Karpas-422 (cell line): ENCODE measurements around the gene NPDC1. TPM values are rescaled to one million over a fixed set of nuclear protein-coding genes. Genes with fewer than 3 reads are reported as not detected.

Experiments used
- DNase-seq: peaks from one replicate; pipeline ENCODE4 v3.0.0-alpha.2; 2015
- H2AFZ ChIP-seq: fragments of 200-600 bp; sonication (generic); 2 replicates; pipeline ENCODE4 v1.6.1; 2014; ENCODE audit warnings: antibody characterized with exemption, low read length, mixed read lengths
- H3K27ac ChIP-seq: fragments of 200-600 bp; sonication (generic); 2 replicates; pipeline ENCODE4 v1.5.1; 2014; ENCODE audit warnings: mild to moderate bottlenecking, low read length, moderate library complexity
- H3K27me3 ChIP-seq: fragments of 200-600 bp; sonication (generic); 2 replicates; pipeline ENCODE4 v1.6.1; 2014; ENCODE audit warnings: low read length, mixed read lengths
- H3K36me3 ChIP-seq: fragments of 200-600 bp; sonication (generic); 2 replicates; pipeline ENCODE4 v1.6.1; 2014; ENCODE audit warnings: low read length, mixed read lengths; ENCODE audit not compliant: insufficient read depth
- H3K4me1 ChIP-seq: fragments of 200-600 bp; sonication (generic); 2 replicates; pipeline ENCODE4 v1.6.1; 2014; ENCODE audit warnings: mild to moderate bottlenecking, low read length, mixed read lengths
- H3K4me2 ChIP-seq: fragments of 200-600 bp; sonication (generic); 2 replicates; pipeline ENCODE4 v1.6.1; 2014; ENCODE audit warnings: low read length, low read depth, mild to moderate bottlenecking; ENCODE audit not compliant: poor library complexity, severe bottlenecking
- H3K4me3 ChIP-seq: fragments of 200-600 bp; sonication (generic); 2 replicates; pipeline ENCODE4 v1.5.1; 2014; ENCODE audit warnings: mild to moderate bottlenecking, antibody characterized with exemption, low read length, mixed read lengths
- H3K79me2 ChIP-seq: fragments of 200-600 bp; sonication (generic); 2 replicates; pipeline ENCODE4 v1.6.1; 2014; ENCODE audit warnings: mild to moderate bottlenecking, low read length, mixed read lengths
- H3K9ac ChIP-seq: fragments of 200-600 bp; sonication (generic); 2 replicates; pipeline ENCODE4 v1.6.0; 2014; ENCODE audit warnings: low read length
- H3K9me2 ChIP-seq: fragments of 200-600 bp; sonication (generic), shearing (Covaris generic); replicated peaks from 2 replicates; pipeline ENCODE4 v1.6.0; 2014; ENCODE audit warnings: mild to moderate bottlenecking, low read length, moderate library complexity; ENCODE audit not compliant: insufficient read depth
- H3K9me3 ChIP-seq: fragments of 300-700, 200-600 bp; sonication (generic); 2 replicates; pipeline ENCODE4 v1.6.1; 2014; ENCODE audit warnings: low read length, mixed read lengths
- H4K20me1 ChIP-seq: fragments of 200-600 bp; sonication (generic); 2 replicates; pipeline ENCODE4 v1.6.1; 2014; ENCODE audit warnings: mild to moderate bottlenecking, antibody characterized with exemption, low read length, low read depth; ENCODE audit not compliant: insufficient read depth
- total RNA-seq: library from RNA; depleted of rRNA; stranded (reverse); fragments of >200 nt; shearing (Covaris generic); gene quantifications from 2 replicates; pipeline ENCODE4 v1.2.3, GENCODE V29; 2014; ENCODE audit warnings: low replicate concordance

The NPDC1 gene
- total RNA-seq, 1 experiment from 2014 or later, result not detected

GRCh38 chr9:137055385-137056364 is 9.7 kb upstream of the NPDC1 start:
- Histone ChIP-seq H3K4me1 (no peaks in the 10 kb centered on the region), H4K20me1 (0 out of 2 replicates have a peak, but pooled peaks cover 3% of the 10 kb centered on the region), H2AFZ (no peak overlapping the region), H3K27ac (no peak overlapping the region), H3K4me3 (no peak overlapping the region), H3K9ac (no peak overlapping the region), H3K27me3 (no peaks in the 10 kb centered on the region), H3K9me2 (no peaks in the 10 kb centered on the region), H3K9me3 (no peaks in the 10 kb centered on the region), H3K4me2 (no peak overlapping the region), H3K79me2 (no peaks in the 10 kb centered on the region), H3K36me3 (no peaks in the 10 kb centered on the region)
- DNase-seq, result no peak

DNA sequence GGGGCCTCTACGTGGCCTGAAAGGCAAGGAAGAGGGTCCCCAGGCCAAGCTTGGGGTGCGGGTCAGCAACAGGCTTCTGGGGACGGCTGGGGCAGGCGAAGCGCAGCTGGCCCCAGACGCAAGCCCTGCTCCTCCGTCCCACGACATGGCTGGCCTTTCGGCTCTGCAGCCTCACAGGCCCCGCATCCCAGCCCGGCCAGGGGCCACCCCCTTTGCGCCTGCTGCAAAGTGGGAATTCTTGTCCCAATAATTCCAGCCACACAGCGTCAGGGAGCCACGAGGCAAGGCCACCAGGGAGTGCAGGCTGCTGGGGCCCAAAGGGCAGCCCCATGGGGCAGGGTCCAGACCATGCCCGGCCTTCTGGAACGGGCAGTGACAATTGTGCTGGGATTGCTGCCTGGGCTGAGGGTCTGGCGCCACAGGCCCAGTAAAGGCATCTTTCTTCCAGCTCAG is 9.0 kb upstream of the NPDC1 start:
- Histone ChIP-seq H3K27ac (no peak overlapping the region), H3K4me3 (no peak overlapping the region), H3K27me3 (no peaks in the 10 kb centered on the region), H3K4me2 (no peak overlapping the region), H3K4me1 (no peaks in the 10 kb centered on the region), H3K79me2 (no peaks in the 10 kb centered on the region), H2AFZ (no peak overlapping the region), H4K20me1 (0 out of 2 replicates have a peak, but pooled peaks cover 3% of the 10 kb centered on the region), H3K9me3 (no peaks in the 10 kb centered on the region), H3K9ac (no peak overlapping the region), H3K9me2 (no peaks in the 10 kb centered on the region), H3K36me3 (no peaks in the 10 kb centered on the region)
- no peak for DNase-seq

GRCh38 chr9:137053944-137054931 is 8.3 kb upstream of the NPDC1 start, which contains the start of gene ENTPD2:
Gene ENTPD2, minus strand, starts transcription at chr9:137054061. Its CDS starts 64 bp downstream, at chr9:137053997.
- Histone ChIP-seq H3K27me3 (no peaks in the 10 kb centered on the region), H4K20me1 (0 out of 2 replicates have a peak, but pooled peaks cover 3% of the 10 kb centered on the region), H3K9me2 (no peaks in the 10 kb centered on the region), H3K79me2 (no peaks in the 10 kb centered on the region), H3K9me3 (no peaks in the 10 kb centered on the region), H3K9ac (no peak within 1 kb of the TSS), H3K4me1 (no peaks in the 10 kb centered on the region), H2AFZ (no peak within 1 kb of the TSS), H3K4me2 (no peak within 1 kb of the TSS), H3K36me3 (no peaks in the 10 kb centered on the region), H3K4me3 (no peak within 1 kb of the TSS), H3K27ac (no peak within 1 kb of the TSS)
- DNase-seq, result no peak

DNA sequence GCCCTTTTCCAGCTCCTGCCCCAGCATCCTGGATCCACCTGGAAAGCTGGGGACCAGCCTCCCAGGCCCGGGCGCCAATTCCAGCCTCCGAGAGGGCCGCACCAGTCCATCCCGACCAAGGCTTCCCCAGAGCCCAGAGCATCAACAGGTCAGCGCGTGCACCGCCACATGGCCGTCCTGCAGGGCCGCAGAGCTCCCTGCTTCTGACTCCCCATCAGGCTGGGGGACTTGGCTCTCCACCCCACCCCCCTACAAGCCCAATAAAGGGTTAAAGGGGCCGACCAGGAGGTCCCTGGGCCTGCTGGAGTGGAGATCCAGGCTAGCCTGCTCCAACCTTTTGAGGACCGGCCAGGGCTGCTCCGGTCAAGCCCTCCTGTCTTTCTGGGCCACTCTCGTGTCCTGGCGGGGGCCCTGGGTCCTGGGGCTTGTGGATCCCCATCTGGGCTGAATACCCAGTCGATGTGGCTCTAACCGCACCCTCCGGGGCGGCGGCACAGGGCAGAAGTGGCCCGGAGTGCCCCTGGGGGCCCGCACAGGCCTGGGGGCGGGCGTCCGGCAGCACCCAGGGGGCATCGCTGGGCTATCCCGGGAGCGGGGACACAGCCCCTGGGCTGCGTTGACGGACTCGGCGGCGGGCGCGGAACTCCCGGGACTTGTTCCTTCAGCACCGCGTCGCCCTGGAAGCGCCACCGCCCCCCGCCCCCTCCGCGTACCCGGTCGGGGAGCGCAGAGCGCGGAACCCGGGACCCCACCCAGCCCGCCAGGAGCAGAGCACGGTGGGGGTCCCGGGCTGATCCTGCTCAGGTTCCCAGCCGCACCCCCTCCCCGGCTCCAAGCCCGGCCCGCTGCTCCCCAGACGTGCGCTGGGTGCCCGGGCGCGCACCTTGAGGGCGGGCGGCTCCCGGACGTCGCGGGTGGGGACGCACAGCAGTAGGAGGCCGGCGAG is 7.3 kb upstream of the NPDC1 start:
- Histone ChIP-seq H3K4me2 (no peak overlapping the region), H3K4me1 (no peaks in the 10 kb centered on the region), H3K27ac (no peak overlapping the region), H3K79me2 (no peaks in the 10 kb centered on the region), H3K36me3 (no peaks in the 10 kb centered on the region), H2AFZ (no peak overlapping the region), H3K9ac (no peak overlapping the region), H3K9me3 (no peaks in the 10 kb centered on the region), H4K20me1 (0 out of 2 replicates have a peak, but pooled peaks cover 3% of the 10 kb centered on the region), H3K4me3 (no peak overlapping the region), H3K9me2 (no peaks in the 10 kb centered on the region), H3K27me3 (no peaks in the 10 kb centered on the region)
- no peak for DNase-seq

DNA sequence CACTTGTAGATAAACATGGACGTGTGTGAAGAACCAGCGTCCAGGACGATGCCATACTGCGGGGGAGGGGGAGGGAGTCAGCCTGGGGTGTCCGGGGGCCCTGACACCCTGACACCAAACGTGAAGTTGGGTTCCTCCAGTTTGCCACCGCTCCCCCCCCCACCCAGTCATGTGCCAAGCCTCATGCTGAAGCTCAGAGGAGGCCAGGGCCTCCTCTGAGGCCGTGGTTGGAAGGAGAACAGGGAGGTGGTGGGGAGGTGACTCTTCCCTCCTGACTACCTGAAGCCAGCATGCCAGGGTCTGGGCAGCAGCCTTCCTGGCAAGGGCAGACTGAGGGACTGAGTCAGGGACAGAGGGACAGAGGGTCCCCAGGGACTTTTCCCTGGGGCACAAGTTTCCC is 6.3 kb upstream of the NPDC1 start:
- Histone ChIP-seq H3K4me2 (no peak overlapping the region), H3K36me3 (no peaks in the 10 kb centered on the region), H3K9me2 (no peaks in the 10 kb centered on the region), H3K27ac (no peak overlapping the region), H4K20me1 (0 out of 2 replicates have a peak, but pooled peaks cover 3% of the 10 kb centered on the region), H3K9me3 (no peaks in the 10 kb centered on the region), H3K79me2 (no peaks in the 10 kb centered on the region), H3K27me3 (no peaks in the 10 kb centered on the region), H2AFZ (no peak overlapping the region), H3K4me1 (no peaks in the 10 kb centered on the region), H3K4me3 (no peak overlapping the region), H3K9ac (no peak overlapping the region)
- DNase-seq, result no peak

GRCh38 chr9:137051145-137051724 is 5.3 kb upstream of the NPDC1 start:
- Histone ChIP-seq H3K9me2 (no peaks in the 10 kb centered on the region), H3K27ac (no peak overlapping the region), H3K79me2 (no peaks in the 10 kb centered on the region), H4K20me1 (0 out of 2 replicates have a peak, but pooled peaks cover 3% of the 10 kb centered on the region), H3K4me2 (no peak overlapping the region), H3K36me3 (no peaks in the 10 kb centered on the region), H3K4me3 (no peak overlapping the region), H3K27me3 (no peaks in the 10 kb centered on the region), H2AFZ (no peak overlapping the region), H3K9me3 (no peaks in the 10 kb centered on the region), H3K4me1 (no peaks in the 10 kb centered on the region), H3K9ac (no peak overlapping the region)
- no peak for DNase-seq

- H3K27me3 ChIP-seq, result no peaks in the 10 kb centered on the region
- no peak for DNase-seq
- H3K9me2 ChIP-seq, result no peaks in the 10 kb centered on the region
- no peaks in the 10 kb centered on the region for H3K4me1 ChIP-seq
- 0 out of 2 replicates have a peak, but pooled peaks cover 3% of the 10 kb centered on the region for H4K20me1 ChIP-seq
- no peak overlapping the region for H3K4me2 ChIP-seq
- no peaks in the 10 kb centered on the region for H3K36me3 ChIP-seq
- H3K79me2 ChIP-seq, result no peaks in the 10 kb centered on the region
- no peak overlapping the region for H3K9ac ChIP-seq
- H2AFZ ChIP-seq, result no peak overlapping the region
- H3K27ac ChIP-seq, result no peak overlapping the region
- no peaks in the 10 kb centered on the region for H3K9me3 ChIP-seq
- no peak overlapping the region for H3K4me3 ChIP-seq
Observed at GRCh38 chr9:137050570-137050969, 4.6 kb upstream of the NPDC1 start.
